Nephron progenitor cell (in vitro differentiated cells): Measurements from ENCODE around the gene TMEM44.

Experiments used
- DNase-seq: peaks from one replicate; pipeline ENCODE4 v3.0.0; 2021
- H3K27ac Mint-ChIP-seq: 2 replicates; pipeline ENCODE4 v1.8.0; 2021; ENCODE audit warnings: mild to moderate bottlenecking, moderate library complexity, mixed read lengths
- H3K27me3 Mint-ChIP-seq: 2 replicates; pipeline ENCODE4 v1.8.0; 2021; ENCODE audit warnings: mild to moderate bottlenecking, low read depth, mixed read lengths; ENCODE audit not compliant: poor library complexity
- H3K36me3 Mint-ChIP-seq: 2 replicates; pipeline ENCODE4 v1.8.0; 2021; ENCODE audit warnings: low read depth, mixed read lengths
- H3K4me1 Mint-ChIP-seq: 2 replicates; pipeline ENCODE4 v1.8.0; 2021; ENCODE audit warnings: mixed read lengths
- H3K4me3 Mint-ChIP-seq: 2 replicates; pipeline ENCODE4 v1.8.0; 2021; ENCODE audit warnings: mild to moderate bottlenecking, moderate library complexity, mixed read lengths
- H3K9me3 Mint-ChIP-seq: 2 replicates; pipeline ENCODE4 v1.8.0; 2021; ENCODE audit warnings: mild to moderate bottlenecking, moderate library complexity, mixed read lengths
- CTCF ChIP-seq: fragments of 200-600 bp; sonication (generic); IDR thresholded peaks from 2 replicates; pipeline ENCODE4 v1.5.0; 2021; ENCODE audit warnings: antibody characterized with exemption

TMEM44 gene

GRCh38 chr3:194671511-194671899 is 38.3 kb upstream of the TMEM44 start:
- Mint-ChIP-seq H3K27ac (peak overlapping the region; percentile 100), H3K9me3 (no peaks in the 10 kb centered on the region), H3K36me3 (peaks cover 23% of the 10 kb centered on the region), H3K27me3 (peaks cover 36% of the 10 kb centered on the region), H3K4me1 (peaks cover 24% of the 10 kb centered on the region), H3K4me3 (peak overlapping the region; percentile 100)
- TF ChIP-seq CTCF: peak; percentile 62
- no peak for DNase-seq

GRCh38 chr3:194667363-194667762 is 34.1 kb upstream of the TMEM44 start:
- DNase-seq: no peak
- Mint-ChIP-seq H3K9me3 (no peaks in the 10 kb centered on the region), H3K4me1 (peaks cover 18% of the 10 kb centered on the region)

GRCh38 chr3:194664857-194665256 is 31.6 kb upstream of the TMEM44 start:
- DNase-seq: no peak
- Mint-ChIP-seq H3K36me3 (peaks cover 50% of the 10 kb centered on the region), H3K27ac (no peak overlapping the region), H3K27me3 (no peaks in the 10 kb centered on the region), H3K4me1 (no peaks in the 10 kb centered on the region), H3K9me3 (no peaks in the 10 kb centered on the region), H3K4me3 (no peak overlapping the region)
- TF ChIP-seq CTCF: no peak

More at GRCh38 chr3:194667363-194667762, 34.1 kb upstream of the TMEM44 start:
- Mint-ChIP-seq H3K27ac (no peak overlapping the region), H3K36me3 (peaks cover 52% of the 10 kb centered on the region), H3K27me3 (peaks cover under 1% of the 10 kb centered on the region), H3K4me3 (no peak overlapping the region)
- TF ChIP-seq CTCF: no peak

- TF ChIP-seq CTCF: no peak
- Mint-ChIP-seq H3K27me3 (no peaks in the 10 kb centered on the region), H3K27ac (no peak overlapping the region), H3K36me3 (peaks cover 50% of the 10 kb centered on the region), H3K4me3 (no peak overlapping the region), H3K4me1 (no peaks in the 10 kb centered on the region), H3K9me3 (no peaks in the 10 kb centered on the region)
- no peak for DNase-seq
Measured at GRCh38 chr3:194661946-194662345, 28.7 kb upstream of the TMEM44 start.

- Mint-ChIP-seq H3K4me3 (no peak overlapping the region), H3K36me3 (peaks cover 50% of the 10 kb centered on the region), H3K27ac (peak overlapping the region; percentile 53), H3K27me3 (no peaks in the 10 kb centered on the region), H3K4me1 (no peaks in the 10 kb centered on the region), H3K9me3 (no peaks in the 10 kb centered on the region)
- TF ChIP-seq CTCF: no peak
- DNase-seq: no peak
Measured at GRCh38 chr3:194661374-194661773, 28.2 kb upstream of the TMEM44 start.

- Mint-ChIP-seq H3K4me3 (no peak overlapping the region), H3K36me3 (peaks cover 50% of the 10 kb centered on the region), H3K4me1 (no peaks in the 10 kb centered on the region), H3K27me3 (no peaks in the 10 kb centered on the region), H3K27ac (no peak overlapping the region), H3K9me3 (no peaks in the 10 kb centered on the region)
- no peak for TF ChIP-seq CTCF
- DNase-seq: no peak
Measured at GRCh38 chr3:194659778-194660177, 26.6 kb upstream of the TMEM44 start.
